HG02759 (cell line): Measurements from ENCODE around the gene MEGF10.

Source experiments
- ATAC-seq: cut with Tn5 transposase; IDR thresholded peaks from one replicate; pipeline ENCODE4 v1.9.1; 2021; ENCODE audit warnings: mild to moderate bottlenecking, moderate library complexity; ENCODE audit not compliant: unreplicated experiment

MEGF10 gene

DNA sequence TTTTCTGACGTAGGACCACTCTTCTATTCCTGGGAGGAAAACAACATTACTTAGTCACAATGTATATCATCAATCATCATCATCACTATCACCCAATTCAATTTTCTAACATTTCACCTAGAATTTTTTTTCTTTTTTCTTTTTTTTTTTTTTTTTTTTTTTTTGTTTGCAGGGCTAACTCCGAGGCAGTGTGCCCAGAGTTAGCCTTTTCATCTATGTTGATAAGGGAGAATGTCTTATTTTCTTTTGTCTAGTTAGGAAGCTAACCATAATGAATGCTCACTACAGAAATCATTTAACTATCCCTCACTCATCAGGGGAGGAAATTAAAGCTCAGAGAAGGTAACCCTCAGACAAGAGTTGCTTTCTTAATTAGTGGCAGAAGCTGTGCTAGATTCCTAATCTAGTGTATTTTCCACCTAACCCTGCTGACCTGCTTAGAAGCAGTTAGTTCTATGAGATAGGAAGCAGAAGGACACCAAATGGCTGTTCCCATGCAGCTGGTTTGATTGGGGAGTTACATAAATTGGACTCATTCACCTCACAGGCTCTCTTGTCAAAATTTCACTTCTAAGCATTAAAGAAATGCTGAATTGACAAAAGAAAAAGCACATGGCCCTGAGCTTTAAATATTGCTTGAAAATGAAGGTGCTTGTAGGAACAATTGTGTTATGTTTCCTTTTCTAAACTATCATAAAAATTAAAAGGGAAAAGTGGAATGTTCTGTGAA is 218.2 kb downstream of the MEGF10 start:
- ATAC-seq: no peak
